Measurements from ENCODE around the gene AFF4. TPM values are rescaled to one million over a fixed set of nuclear protein-coding genes. Genes with fewer than 3 reads are reported as not detected.
A peak's percentile ranks its signal among the peaks of the same experiment; 100 is the strongest.
"Not testable (repeated sequence)": the region's sequence is repeated elsewhere in the genome, so short reads cannot be mapped to it uniquely, and the experiment has no call there.

AFF4 gene
- polyA plus RNA-seq, 1 of the 3 experiments (the other 2 are of a cell fraction) = 8.1 TPM

- TF ChIP-seq YY1 (IDR thresholded peaks at IDR 0.05; ENCODE audit: low read depth) = no peak
- TF ChIP-seq PBX3 (IDR thresholded peaks at IDR 0.05) = no peak
- 0 out of 2 replicates have a peak, but pooled peaks have one; percentile 4 for TF ChIP-seq NRF1 (IDR thresholded peaks at IDR 0.05; ENCODE audit: low read depth, low read length)
- TF ChIP-seq RXRA (IDR thresholded peaks at IDR 0.05; ENCODE audit: borderline replicate concordance, low read depth) = no peak
- peak; percentile 15; the same call in 1 of the 2 replicates for TF ChIP-seq TAF1 (IDR thresholded peaks at IDR 0.05; ENCODE audit: borderline replicate concordance, low read depth, low read length)
- no peak for TF ChIP-seq USF1 (IDR thresholded peaks at IDR 0.05; ENCODE audit: borderline replicate concordance, low read depth)
- TF ChIP-seq NFIC (IDR thresholded peaks at IDR 0.05; ENCODE audit: borderline replicate concordance) = no peak
- no peak for TF ChIP-seq FOXJ3 (CRISPR knock-in tag; IDR thresholded peaks at IDR 0.05)
- no peak; the same call in 1 of the 2 replicates for TF ChIP-seq RCOR1 (IDR thresholded peaks at IDR 0.05; ENCODE audit: low read length)
Observed at GRCh38 chr5:132962429-132963021, 909 bp downstream of the AFF4 start (continued).

GRCh38 chr5:132961887-132962286 is 1.5 kb downstream of the AFF4 start:
- Histone ChIP-seq H3K36me3 (replicated peaks in 1 of 2; ENCODE audit: control insufficient read depth in 1 of 2, insufficient read depth in 2 of 2, low read length in 1 of 2) (peaks cover 3 to 7% of the 10 kb centered on the region in 2 experiments), H3K4me2 (peak overlapping the region; percentile 76), H3K9me2 (no peaks in the 10 kb centered on the region), H3K9ac (peak overlapping the region; percentile 90), H3K27ac (ENCODE audit: low read depth in 2 of 2, low read length in 1 of 2) (peak overlapping the region; percentile 88 to 89), H2AFZ (ENCODE audit: low read depth) (no peak overlapping the region), H3K4me1 (ENCODE audit: control insufficient read depth in 1 of 2, insufficient read depth in 2 of 2, low read depth in 1 of 2, low read length in 1 of 2) (no peaks in the 10 kb centered on the region; a peak in 2 of 4 replicates), H3K9me3 (no peaks in the 10 kb centered on the region), H4K20me1 (ENCODE audit: insufficient read depth) (peaks cover 54% of the 10 kb centered on the region), H3K27me3 (ENCODE audit: insufficient read depth) (no peaks in the 10 kb centered on the region), H3F3A (replicated peaks; ENCODE audit: insufficient read depth) (peaks cover 43% of the 10 kb centered on the region), H3K4me3 (ENCODE audit: low read depth in 2 of 2, low read length in 1 of 2) (peak overlapping the region; percentile 64 to 67), H3K79me2 (ENCODE audit: insufficient read depth) (peaks cover 65% of the 10 kb centered on the region)
- WGBS (ENCODE audit: low lambda C conversion rate) = 10% methylated on average over 5 of the region's 5 CpGs
- ChIA-PET CTCF (interaction anchor here (0.9 kb wide), 1 partner anchor 33 kb away, joined by 4 read pairs; no protein-coding TSS in a partner anchor), POLR2A (interaction anchor here (0.8 to 1.3 kb wide), 3 partner anchors 21 to 96 kb away, joined by 3 to 5 read pairs (median 3); partner anchors contain the start of genes GDF9, HSPA4 and UQCRQ)
- TF ChIP-seq NFIC (IDR thresholded peaks at IDR 0.05; ENCODE audit: borderline replicate concordance) (0 out of 2 replicates have a peak, but pooled peaks have one; percentile 5), RXRA (IDR thresholded peaks at IDR 0.05; ENCODE audit: borderline replicate concordance, low read depth) (no peak)
- DNase-seq = no peak

GRCh38 chr5:132961123-132961815 is 2.2 kb downstream of the AFF4 start:
- H3K9me3 ChIP-seq; CTCF ChIA-PET; H3K36me3 ChIP-seq (replicated peaks in 1 of 2; ENCODE audit: control insufficient read depth in 1 of 2, insufficient read depth in 2 of 2, low read length in 1 of 2); H3K27me3 ChIP-seq (ENCODE audit: insufficient read depth); H2AFZ ChIP-seq (ENCODE audit: low read depth); H3K4me1 ChIP-seq (ENCODE audit: control insufficient read depth in 1 of 2, insufficient read depth in 2 of 2, low read depth in 1 of 2, low read length in 1 of 2); H3K9me2 ChIP-seq; DNase-seq: not testable (repeated sequence)
- Histone ChIP-seq H4K20me1 (ENCODE audit: insufficient read depth) (peaks cover 60% of the 10 kb centered on the region), H3K4me3 (ENCODE audit: low read depth in 2 of 2, low read length in 1 of 2) (peak overlapping the region; percentile 64 to 67), H3F3A (replicated peaks; ENCODE audit: insufficient read depth) (peaks cover 43% of the 10 kb centered on the region), H3K4me2 (peak overlapping the region; percentile 76), H3K79me2 (ENCODE audit: insufficient read depth) (peaks cover 71% of the 10 kb centered on the region), H3K27ac (ENCODE audit: low read depth in 2 of 2, low read length in 1 of 2) (peak overlapping the region in 1 of 2 experiments; percentile 88; a peak in 2 of 4 replicates), H3K9ac (peak overlapping the region; percentile 90)
- WGBS (ENCODE audit: low lambda C conversion rate) = 99% methylated on average over 10 of the region's 11 CpGs
- POLR2A ChIA-PET = interaction anchor here (0.8 kb wide), 1 partner anchor 20 kb away, joined by 3 read pairs; no protein-coding TSS in a partner anchor

GRCh38 chr5:132956166-132956799 is 7.2 kb downstream of the AFF4 start:
- WGBS (ENCODE audit: low lambda C conversion rate) = over 99% methylated on average over 6 of the region's 6 CpGs
- not testable (repeated sequence) for H3K27ac ChIP-seq (ENCODE audit: low read depth in 2 of 2, low read length in 1 of 2); H3K4me3 ChIP-seq (ENCODE audit: low read depth in 2 of 2, low read length in 1 of 2); H3K4me1 ChIP-seq (ENCODE audit: control insufficient read depth in 1 of 2, insufficient read depth in 2 of 2, low read depth in 1 of 2, low read length in 1 of 2); H3K9me2 ChIP-seq; H3K27me3 ChIP-seq (ENCODE audit: insufficient read depth); H3K9me3 ChIP-seq; H3K9ac ChIP-seq; H3K4me2 ChIP-seq; DNase-seq; H2AFZ ChIP-seq (ENCODE audit: low read depth)
- peaks cover 21% of the 10 kb centered on the region for H3F3A ChIP-seq (replicated peaks; ENCODE audit: insufficient read depth)
- H4K20me1 ChIP-seq (ENCODE audit: insufficient read depth) = peaks cover 95% of the 10 kb centered on the region
- POLR2A ChIA-PET = interaction anchor here (0.6 kb wide), 1 partner anchor 14 kb away, joined by 3 read pairs; no protein-coding TSS in a partner anchor
- CTCF ChIA-PET = interaction anchor here (0.6 kb wide), 1 partner anchor 603 kb away, joined by 3 read pairs; no protein-coding TSS in a partner anchor
- peaks cover 100% of the 10 kb centered on the region for H3K79me2 ChIP-seq (ENCODE audit: insufficient read depth)
- peaks cover 8 to 35% of the 10 kb centered on the region in 2 experiments for H3K36me3 ChIP-seq (replicated peaks in 1 of 2; ENCODE audit: control insufficient read depth in 1 of 2, insufficient read depth in 2 of 2, low read length in 1 of 2)
